ENCODE results near the gene RCAN1.

RCAN1 gene

DNA sequence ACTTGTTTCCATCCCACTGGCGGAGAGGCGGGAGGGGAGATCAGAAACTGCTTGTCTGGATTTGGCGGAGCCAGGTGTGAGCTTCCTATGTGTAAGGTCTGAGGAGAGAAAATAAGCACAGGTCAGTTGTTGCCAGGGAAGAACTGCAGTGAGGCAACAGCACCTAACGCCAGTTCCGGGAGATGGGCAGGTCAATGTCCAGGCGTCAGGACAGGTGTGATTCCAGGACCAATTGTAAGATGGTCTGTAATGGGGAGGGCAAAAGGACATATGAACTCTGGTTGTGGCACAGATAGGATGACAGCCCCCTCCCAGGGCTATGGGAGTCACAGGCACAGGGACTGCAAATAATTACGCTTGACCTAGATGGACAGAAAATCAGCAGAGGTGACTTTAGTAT, 93.4 kb downstream of the RCAN1 start:
- Histone ChIP-seq H3K27me3 (ENCODE audit: control insufficient read depth in 2 of 2, insufficient read depth in 2 of 2, low read length in 2 of 2) (no peaks in the 10 kb centered on the region), H3K4me3 (ENCODE audit: low read length in 2 of 2) (no peak overlapping the region), H3K9me3 (ENCODE audit: control insufficient read depth in 2 of 2, low read length in 2 of 2) (no peaks in the 10 kb centered on the region), H3K4me1 (ENCODE audit: control insufficient read depth in 2 of 2, insufficient read depth in 2 of 2, low read length in 2 of 2) (peaks cover 26 to 40% of the 10 kb centered on the region in 2 donors), H3K36me3 (ENCODE audit: control insufficient read depth in 2 of 2, insufficient read depth in 2 of 2, low read length in 2 of 2) (peaks cover 22 to 25% of the 10 kb centered on the region in 2 donors), H3K9ac (ENCODE audit: low read depth in 1 of 2, low read length in 2 of 2) (peak overlapping the region in 1 of 2 donors; percentile 9), H3K27ac (ENCODE audit: low read depth in 2 of 2, low read length in 2 of 2) (peak overlapping the region; percentile 52 to 96)

GRCh38 chr21:34520764-34521508, 94.0 kb downstream of the RCAN1 start:
- peak overlapping the region in 1 of 2 donors; percentile 23 for H3K9ac ChIP-seq (ENCODE audit: low read depth in 1 of 2, low read length in 2 of 2)
- no peaks in the 10 kb centered on the region for H3K9me3 ChIP-seq (ENCODE audit: control insufficient read depth in 2 of 2, low read length in 2 of 2)
- peaks cover 22 to 25% of the 10 kb centered on the region in 2 donors for H3K36me3 ChIP-seq (ENCODE audit: control insufficient read depth in 2 of 2, insufficient read depth in 2 of 2, low read length in 2 of 2)
- H3K4me1 ChIP-seq (ENCODE audit: control insufficient read depth in 2 of 2, insufficient read depth in 2 of 2, low read length in 2 of 2): peaks cover 21 to 40% of the 10 kb centered on the region in 2 donors
- no peaks in the 10 kb centered on the region for H3K27me3 ChIP-seq (ENCODE audit: control insufficient read depth in 2 of 2, insufficient read depth in 2 of 2, low read length in 2 of 2)
- peak overlapping the region; percentile 58 to 96 for H3K27ac ChIP-seq (ENCODE audit: low read depth in 2 of 2, low read length in 2 of 2)
- no peak overlapping the region for H3K4me3 ChIP-seq (ENCODE audit: low read length in 2 of 2)

GRCh38 chr21:34520281-34520680, 94.6 kb downstream of the RCAN1 start:
- Histone ChIP-seq H3K4me3 (ENCODE audit: low read length in 2 of 2) (no peak overlapping the region), H3K36me3 (ENCODE audit: control insufficient read depth in 2 of 2, insufficient read depth in 2 of 2, low read length in 2 of 2) (peaks cover 22 to 25% of the 10 kb centered on the region in 2 donors), H3K9me3 (ENCODE audit: control insufficient read depth in 2 of 2, low read length in 2 of 2) (no peaks in the 10 kb centered on the region), H3K27ac (ENCODE audit: low read depth in 2 of 2, low read length in 2 of 2) (peak overlapping the region; percentile 58 to 96), H3K4me1 (ENCODE audit: control insufficient read depth in 2 of 2, insufficient read depth in 2 of 2, low read length in 2 of 2) (peaks cover 21 to 40% of the 10 kb centered on the region in 2 donors), H3K27me3 (ENCODE audit: control insufficient read depth in 2 of 2, insufficient read depth in 2 of 2, low read length in 2 of 2) (no peaks in the 10 kb centered on the region), H3K9ac (ENCODE audit: low read depth in 1 of 2, low read length in 2 of 2) (peak overlapping the region in 1 of 2 donors; percentile 23)

DNA sequence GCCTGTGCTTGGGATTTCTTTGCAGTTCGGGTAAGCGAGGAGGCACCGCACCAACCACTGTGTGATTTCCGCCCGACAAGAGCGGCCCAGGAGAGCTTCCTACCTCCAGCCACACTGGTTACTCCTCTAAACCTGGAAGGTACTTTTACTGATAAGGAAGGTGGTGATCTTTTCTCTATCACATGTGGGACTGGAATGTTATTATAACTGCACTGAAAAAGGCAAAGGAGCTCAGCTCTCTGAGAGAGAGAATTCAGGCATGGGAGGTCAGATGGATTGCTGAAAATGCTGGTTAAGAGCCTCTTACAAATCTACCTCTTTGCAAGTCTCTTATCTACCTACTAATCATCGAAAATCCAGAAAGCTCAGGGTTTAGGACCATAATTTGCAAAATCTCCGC, 95.2 kb downstream of the RCAN1 start:
- Histone ChIP-seq H3K9me3 (ENCODE audit: control insufficient read depth in 2 of 2, low read length in 2 of 2) (no peaks in the 10 kb centered on the region), H3K4me3 (ENCODE audit: low read length in 2 of 2) (no peak overlapping the region), H3K27me3 (ENCODE audit: control insufficient read depth in 2 of 2, insufficient read depth in 2 of 2, low read length in 2 of 2) (no peaks in the 10 kb centered on the region), H3K27ac (ENCODE audit: low read depth in 2 of 2, low read length in 2 of 2) (peak overlapping the region; percentile 58 to 96), H3K9ac (ENCODE audit: low read depth in 1 of 2, low read length in 2 of 2) (no peak overlapping the region), H3K36me3 (ENCODE audit: control insufficient read depth in 2 of 2, insufficient read depth in 2 of 2, low read length in 2 of 2) (peaks cover 22 to 25% of the 10 kb centered on the region in 2 donors), H3K4me1 (ENCODE audit: control insufficient read depth in 2 of 2, insufficient read depth in 2 of 2, low read length in 2 of 2) (peaks cover 20 to 34% of the 10 kb centered on the region in 2 donors)

- Histone ChIP-seq H3K4me3 (ENCODE audit: low read length in 2 of 2) (no peak overlapping the region), H3K9ac (ENCODE audit: low read depth in 1 of 2, low read length in 2 of 2) (no peak overlapping the region), H3K27me3 (ENCODE audit: control insufficient read depth in 2 of 2, insufficient read depth in 2 of 2, low read length in 2 of 2) (no peaks in the 10 kb centered on the region), H3K27ac (ENCODE audit: low read depth in 2 of 2, low read length in 2 of 2) (peak overlapping the region in 1 of 2 donors; percentile 35), H3K9me3 (ENCODE audit: control insufficient read depth in 2 of 2, low read length in 2 of 2) (no peaks in the 10 kb centered on the region), H3K36me3 (ENCODE audit: control insufficient read depth in 2 of 2, insufficient read depth in 2 of 2, low read length in 2 of 2) (peaks cover 22 to 25% of the 10 kb centered on the region in 2 donors), H3K4me1 (ENCODE audit: control insufficient read depth in 2 of 2, insufficient read depth in 2 of 2, low read length in 2 of 2) (peaks cover 16 to 28% of the 10 kb centered on the region in 2 donors)
These were observed 95.9 kb downstream of the RCAN1 start for GRCh38 chr21:34519016-34519415.

GRCh38 chr21:34518301-34518700, 96.6 kb downstream of the RCAN1 start:
- H3K9me3 ChIP-seq (ENCODE audit: control insufficient read depth in 2 of 2, low read length in 2 of 2): no peaks in the 10 kb centered on the region
- H3K27me3 ChIP-seq (ENCODE audit: control insufficient read depth in 2 of 2, insufficient read depth in 2 of 2, low read length in 2 of 2): no peaks in the 10 kb centered on the region
- no peak overlapping the region for H3K9ac ChIP-seq (ENCODE audit: low read depth in 1 of 2, low read length in 2 of 2)
- H3K36me3 ChIP-seq (ENCODE audit: control insufficient read depth in 2 of 2, insufficient read depth in 2 of 2, low read length in 2 of 2): peaks cover 22 to 25% of the 10 kb centered on the region in 2 donors
- H3K4me1 ChIP-seq (ENCODE audit: control insufficient read depth in 2 of 2, insufficient read depth in 2 of 2, low read length in 2 of 2): peaks cover 10 to 23% of the 10 kb centered on the region in 2 donors
- peak overlapping the region in 1 of 2 donors; percentile 11 for H3K27ac ChIP-seq (ENCODE audit: low read depth in 2 of 2, low read length in 2 of 2)
- H3K4me3 ChIP-seq (ENCODE audit: low read length in 2 of 2): no peak overlapping the region

GRCh38 chr21:34517491-34518245, 97.2 kb downstream of the RCAN1 start:
- no peak overlapping the region for H3K4me3 ChIP-seq (ENCODE audit: low read length in 2 of 2)
- H3K36me3 ChIP-seq (ENCODE audit: control insufficient read depth in 2 of 2, insufficient read depth in 2 of 2, low read length in 2 of 2): peaks cover 22 to 25% of the 10 kb centered on the region in 2 donors
- H3K4me1 ChIP-seq (ENCODE audit: control insufficient read depth in 2 of 2, insufficient read depth in 2 of 2, low read length in 2 of 2): peaks cover 6 to 16% of the 10 kb centered on the region in 2 donors
- no peak overlapping the region for H3K9ac ChIP-seq (ENCODE audit: low read depth in 1 of 2, low read length in 2 of 2)
- no peaks in the 10 kb centered on the region for H3K27me3 ChIP-seq (ENCODE audit: control insufficient read depth in 2 of 2, insufficient read depth in 2 of 2, low read length in 2 of 2)
- no peaks in the 10 kb centered on the region for H3K9me3 ChIP-seq (ENCODE audit: control insufficient read depth in 2 of 2, low read length in 2 of 2)
- H3K27ac ChIP-seq (ENCODE audit: low read depth in 2 of 2, low read length in 2 of 2): peak overlapping the region in 1 of 2 donors; percentile 11

GRCh38 chr21:34517039-34517438, 97.9 kb downstream of the RCAN1 start:
- Histone ChIP-seq H3K27me3 (ENCODE audit: control insufficient read depth in 2 of 2, insufficient read depth in 2 of 2, low read length in 2 of 2) (no peaks in the 10 kb centered on the region), H3K27ac (ENCODE audit: low read depth in 2 of 2, low read length in 2 of 2) (no peak overlapping the region), H3K36me3 (ENCODE audit: control insufficient read depth in 2 of 2, insufficient read depth in 2 of 2, low read length in 2 of 2) (peaks cover 22 to 25% of the 10 kb centered on the region in 2 donors), H3K9ac (ENCODE audit: low read depth in 1 of 2, low read length in 2 of 2) (no peak overlapping the region), H3K9me3 (ENCODE audit: control insufficient read depth in 2 of 2, low read length in 2 of 2) (no peaks in the 10 kb centered on the region), H3K4me1 (ENCODE audit: control insufficient read depth in 2 of 2, insufficient read depth in 2 of 2, low read length in 2 of 2) (peaks cover 2 to 15% of the 10 kb centered on the region in 2 donors), H3K4me3 (ENCODE audit: low read length in 2 of 2) (no peak overlapping the region)

- peaks cover 9 to 13% of the 10 kb centered on the region in 2 donors for H3K36me3 ChIP-seq (ENCODE audit: control insufficient read depth in 2 of 2, insufficient read depth in 2 of 2, low read length in 2 of 2)
- no peaks in the 10 kb centered on the region for H3K27me3 ChIP-seq (ENCODE audit: control insufficient read depth in 2 of 2, insufficient read depth in 2 of 2, low read length in 2 of 2)
- no peak overlapping the region for H3K4me3 ChIP-seq (ENCODE audit: low read length in 2 of 2)
- no peak overlapping the region for H3K9ac ChIP-seq (ENCODE audit: low read depth in 1 of 2, low read length in 2 of 2)
- H3K4me1 ChIP-seq (ENCODE audit: control insufficient read depth in 2 of 2, insufficient read depth in 2 of 2, low read length in 2 of 2): peaks cover 0 to 6% of the 10 kb centered on the region in 2 donors
- H3K9me3 ChIP-seq (ENCODE audit: control insufficient read depth in 2 of 2, low read length in 2 of 2): no peaks in the 10 kb centered on the region
- H3K27ac ChIP-seq (ENCODE audit: low read depth in 2 of 2, low read length in 2 of 2): no peak overlapping the region
These were observed 100.3 kb downstream of the RCAN1 start for GRCh38 chr21:34514576-34515115.
